HepG2 (cell line): ENCODE data around the gene HMX1.

Experiments
- PHF5A ChIP-seq: IDR thresholded peaks from one replicate; pipeline ENCODE4 v1.6.1; 2018; ENCODE audit warnings: low read depth, missing genetic modification reagents; ENCODE audit not compliant: unreplicated experiment
- SRSF1 ChIP-seq: fragments of 200-400 bp; formaldehyde crosslinking; optimal IDR thresholded peaks from 2 replicates; pipeline ENCODE3; 2017; ENCODE audit warnings: mild to moderate bottlenecking, low read depth, low read length, moderate library complexity
- TCF12 ChIP-seq, 2 experiments: fragments of 450-650 bp in 1 of 2; sonication (generic) in 1 of 2; formaldehyde crosslinking in 1 of 2; IDR thresholded peaks; 2 replicates each; pipeline versions ENCODE4 v1.6.1 to v1.8.0; 2017 to 2022; ENCODE audit warnings: antibody characterized with exemption in 1 of 2, mild to moderate bottlenecking in 1 of 2, missing genetic modification reagents in 1 of 2, moderate library complexity in 1 of 2
- TOE1 ChIP-seq: sonication (generic); formaldehyde crosslinking; IDR thresholded peaks from 2 replicates; pipeline ENCODE4 v1.4.0; 2020; ENCODE audit warnings: mild to moderate bottlenecking, missing genetic modification reagents
- TF ChIP-seq, protein P1 (sequence below): sonication (generic); formaldehyde crosslinking; IDR thresholded peaks from 2 replicates; pipeline ENCODE4 v1.5.0; 2020; ENCODE audit warnings: mild to moderate bottlenecking, missing genetic modification reagents, moderate library complexity
- TF ChIP-seq, protein P2 (sequence below), 2 experiments: sonication (generic) in 1 of 2; formaldehyde crosslinking in 1 of 2; IDR thresholded peaks; 2 replicates each; pipeline versions ENCODE4 v1.5.1 to v1.6.1; 2011 to 2020; ENCODE audit warnings: borderline replicate concordance in 1 of 2, low read depth in 1 of 2, low read length in 1 of 2, mild to moderate bottlenecking in 1 of 2, missing genetic modification reagents in 1 of 2, moderate library complexity in 1 of 2

DNA sequence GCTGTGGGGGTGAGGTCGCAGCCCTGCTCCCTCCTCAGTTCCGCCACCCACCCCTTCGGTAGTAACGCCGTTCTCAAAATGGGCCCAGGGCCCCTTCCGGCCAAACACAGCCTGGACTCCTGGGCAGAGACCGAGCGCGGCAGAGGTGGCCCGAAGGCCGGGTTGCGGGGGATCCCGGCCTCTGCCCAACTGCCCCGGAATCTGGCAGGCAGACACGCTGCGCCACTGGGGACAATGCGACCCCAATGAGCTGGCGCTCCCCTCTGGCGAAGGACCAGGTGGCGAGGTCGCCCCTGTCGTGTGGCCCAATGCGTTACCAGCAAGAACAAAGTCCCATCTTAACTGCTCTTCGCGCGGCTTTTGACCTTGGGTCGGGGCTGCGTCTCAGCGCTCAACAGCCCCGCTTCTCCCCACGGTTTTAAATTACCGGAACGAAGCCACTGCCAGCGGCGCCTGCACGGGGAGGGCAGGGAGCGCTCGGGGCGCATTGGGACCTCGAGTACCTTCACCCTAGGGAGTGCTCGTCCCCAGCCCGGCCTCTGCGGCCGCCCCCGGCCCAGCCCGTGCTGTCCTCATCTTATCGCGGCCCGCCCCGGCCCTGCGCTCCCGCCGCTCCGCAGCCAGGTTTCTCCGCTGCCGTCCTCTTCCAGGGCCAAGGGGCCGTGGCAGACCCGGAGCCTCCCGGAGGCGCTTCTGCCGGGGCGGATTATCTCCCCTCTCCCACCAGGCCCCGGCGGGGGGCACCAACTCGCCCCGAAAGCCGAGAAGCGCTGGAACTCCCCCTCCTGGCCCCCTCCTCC, 22.2 kb upstream of the HMX1 start:
- no peak for TF ChIP-seq SRSF1
- no peak for TF ChIP-seq PHF5A (CRISPR knock-in tag)
- no peak for TF ChIP-seq TOE1 (CRISPR knock-in tag)
- TF ChIP-seq, protein P1, sequence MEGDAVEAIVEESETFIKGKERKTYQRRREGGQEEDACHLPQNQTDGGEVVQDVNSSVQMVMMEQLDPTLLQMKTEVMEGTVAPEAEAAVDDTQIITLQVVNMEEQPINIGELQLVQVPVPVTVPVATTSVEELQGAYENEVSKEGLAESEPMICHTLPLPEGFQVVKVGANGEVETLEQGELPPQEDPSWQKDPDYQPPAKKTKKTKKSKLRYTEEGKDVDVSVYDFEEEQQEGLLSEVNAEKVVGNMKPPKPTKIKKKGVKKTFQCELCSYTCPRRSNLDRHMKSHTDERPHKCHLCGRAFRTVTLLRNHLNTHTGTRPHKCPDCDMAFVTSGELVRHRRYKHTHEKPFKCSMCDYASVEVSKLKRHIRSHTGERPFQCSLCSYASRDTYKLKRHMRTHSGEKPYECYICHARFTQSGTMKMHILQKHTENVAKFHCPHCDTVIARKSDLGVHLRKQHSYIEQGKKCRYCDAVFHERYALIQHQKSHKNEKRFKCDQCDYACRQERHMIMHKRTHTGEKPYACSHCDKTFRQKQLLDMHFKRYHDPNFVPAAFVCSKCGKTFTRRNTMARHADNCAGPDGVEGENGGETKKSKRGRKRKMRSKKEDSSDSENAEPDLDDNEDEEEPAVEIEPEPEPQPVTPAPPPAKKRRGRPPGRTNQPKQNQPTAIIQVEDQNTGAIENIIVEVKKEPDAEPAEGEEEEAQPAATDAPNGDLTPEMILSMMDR (CRISPR knock-in tag), result no peak
- no peak for TF ChIP-seq TCF12 (IDR thresholded peaks at IDR 0.05)
- no peak for TF ChIP-seq TCF12 (CRISPR knock-in tag; IDR thresholded peaks at IDR 0.05)
- TF ChIP-seq, protein P2, sequence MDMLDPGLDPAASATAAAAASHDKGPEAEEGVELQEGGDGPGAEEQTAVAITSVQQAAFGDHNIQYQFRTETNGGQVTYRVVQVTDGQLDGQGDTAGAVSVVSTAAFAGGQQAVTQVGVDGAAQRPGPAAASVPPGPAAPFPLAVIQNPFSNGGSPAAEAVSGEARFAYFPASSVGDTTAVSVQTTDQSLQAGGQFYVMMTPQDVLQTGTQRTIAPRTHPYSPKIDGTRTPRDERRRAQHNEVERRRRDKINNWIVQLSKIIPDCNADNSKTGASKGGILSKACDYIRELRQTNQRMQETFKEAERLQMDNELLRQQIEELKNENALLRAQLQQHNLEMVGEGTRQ (IDR thresholded peaks at IDR 0.05; ENCODE audit: low read depth, low read length), result no peak
- TF ChIP-seq, protein P2 (CRISPR knock-in tag; IDR thresholded peaks at IDR 0.05; ENCODE audit: borderline replicate concordance), result no peak
